ENCODE results near the gene PAM. TPM values are rescaled to one million over a fixed set of nuclear protein-coding genes. Genes with fewer than 3 reads are reported as not detected.

PAM gene
- total RNA-seq, 2 donors from 2014 or later: 2,512 to 4,531 TPM

GRCh38 chr5:102794047-102794446 lies 38.9 kb downstream of the PAM start:
- Histone ChIP-seq H3K4me3 (no peak overlapping the region), H3K27ac (peak overlapping the region; percentile 72 to 77), H3K4me1 (peaks cover 0 to 46% of the 10 kb centered on the region in 2 donors), H3K27me3 (no peaks in the 10 kb centered on the region), H3K9me3 (no peaks in the 10 kb centered on the region), H3K36me3 (no peaks in the 10 kb centered on the region)
- no peak for DNase-seq (ENCODE audit: low spot score)
- TF ChIP-seq CTCF (IDR thresholded peaks at IDR 0.05): no peak

GRCh38 chr5:102794677-102795331 lies 39.7 kb downstream of the PAM start:
- peaks cover 0 to 46% of the 10 kb centered on the region in 2 donors for H3K4me1 ChIP-seq
- no peaks in the 10 kb centered on the region for H3K9me3 ChIP-seq
- no peaks in the 10 kb centered on the region for H3K27me3 ChIP-seq
- no peak overlapping the region for H3K4me3 ChIP-seq
- peak overlapping the region; percentile 72 to 77 for H3K27ac ChIP-seq
- H3K36me3 ChIP-seq: no peaks in the 10 kb centered on the region
- no peak for DNase-seq (ENCODE audit: low spot score)
- TF ChIP-seq CTCF (IDR thresholded peaks at IDR 0.05): no peak

- H3K4me3 ChIP-seq: peak overlapping the region in 1 of 2 donors; percentile 10
- H3K27me3 ChIP-seq: no peaks in the 10 kb centered on the region
- peaks cover 0 to 52% of the 10 kb centered on the region in 2 donors for H3K4me1 ChIP-seq
- no peaks in the 10 kb centered on the region for H3K36me3 ChIP-seq
- TF ChIP-seq CTCF (IDR thresholded peaks at IDR 0.05): no peak
- peak overlapping the region; percentile 72 to 77 for H3K27ac ChIP-seq
- DNase-seq (ENCODE audit: low spot score): no peak
- no peaks in the 10 kb centered on the region for H3K9me3 ChIP-seq
Measured at GRCh38 chr5:102795526-102795925, 40.4 kb downstream of the PAM start.

GRCh38 chr5:102796009-102796408 lies 40.9 kb downstream of the PAM start:
- H3K27ac ChIP-seq: peak overlapping the region; percentile 72 to 77
- no peak overlapping the region for H3K4me3 ChIP-seq
- no peaks in the 10 kb centered on the region for H3K27me3 ChIP-seq
- H3K4me1 ChIP-seq: peaks cover 0 to 57% of the 10 kb centered on the region in 2 donors
- H3K9me3 ChIP-seq: no peaks in the 10 kb centered on the region
- no peak for TF ChIP-seq CTCF (IDR thresholded peaks at IDR 0.05)
- no peaks in the 10 kb centered on the region for H3K36me3 ChIP-seq
- no peak for DNase-seq (ENCODE audit: low spot score)

GRCh38 chr5:102796498-102796897 lies 41.4 kb downstream of the PAM start:
- Histone ChIP-seq H3K9me3 (no peaks in the 10 kb centered on the region), H3K4me3 (no peak overlapping the region), H3K36me3 (no peaks in the 10 kb centered on the region), H3K4me1 (peaks cover 0 to 62% of the 10 kb centered on the region in 2 donors), H3K27me3 (no peaks in the 10 kb centered on the region), H3K27ac (peak overlapping the region in 1 of 2 donors; percentile 77)
- DNase-seq (ENCODE audit: low spot score): no peak
- no peak for TF ChIP-seq CTCF (IDR thresholded peaks at IDR 0.05)
